Hematopoietic multipotent progenitor cell treated with erythropoietin and hydrocortisone succinate and interleukin-3 and kit ligand, for 4 days (in vitro differentiated cells): Measurements from ENCODE around the gene ARMH4.

Experiments used
- DNase-seq: peaks from one replicate; pipeline ENCODE4 v3.0.0-alpha.2; 2015

ARMH4 gene

GRCh38 chr14:58026967-58027366 is 125.0 kb downstream of the ARMH4 start:
- no peak for DNase-seq

GRCh38 chr14:58026219-58026618 is 125.8 kb downstream of the ARMH4 start:
- DNase-seq: no peak

GRCh38 chr14:58014778-58015177 is 137.2 kb downstream of the ARMH4 start:
- no peak for DNase-seq

- DNase-seq: no peak
Measured at GRCh38 chr14:58002618-58003017, 149.4 kb downstream of the ARMH4 start.

GRCh38 chr14:57999979-58000378 is 152.0 kb downstream of the ARMH4 start:
- no peak for DNase-seq

- no peak for DNase-seq
Measured at GRCh38 chr14:57999471-57999870, 152.5 kb downstream of the ARMH4 start.

GRCh38 chr14:57998766-57999165 is 153.2 kb downstream of the ARMH4 start:
- no peak for DNase-seq

GRCh38 chr14:57991353-57991752 is 160.7 kb downstream of the ARMH4 start:
- DNase-seq: no peak

GRCh38 chr14:57988445-57988844 is 163.6 kb downstream of the ARMH4 start:
- no peak for DNase-seq

GRCh38 chr14:57987596-57988300 is 164.3 kb downstream of the ARMH4 start:
- no peak for DNase-seq

- no peak for DNase-seq
Measured at GRCh38 chr14:57987051-57987450, 165.0 kb downstream of the ARMH4 start.

GRCh38 chr14:57982804-57983634 is 169.0 kb downstream of the ARMH4 start:
- DNase-seq: no peak

- DNase-seq: no peak
Measured at GRCh38 chr14:57981817-57982560, 170.0 kb downstream of the ARMH4 start.

GRCh38 chr14:57979376-57980048 is 172.5 kb downstream of the ARMH4 start:
- no peak for DNase-seq

GRCh38 chr14:57976701-57977100 is 175.3 kb downstream of the ARMH4 start:
- DNase-seq: no peak

- no peak for DNase-seq
Measured at GRCh38 chr14:57974896-57975295, 177.1 kb downstream of the ARMH4 start.

- DNase-seq: no peak
Measured at GRCh38 chr14:57970594-57970993, 181.4 kb downstream of the ARMH4 start.

- no peak for DNase-seq
Measured at GRCh38 chr14:57970175-57970574, 181.8 kb downstream of the ARMH4 start.

- DNase-seq: no peak
Measured at GRCh38 chr14:57963071-57963470, 188.9 kb downstream of the ARMH4 start.

GRCh38 chr14:57962325-57963035 is 189.5 kb downstream of the ARMH4 start:
- no peak for DNase-seq

GRCh38 chr14:57961786-57962060 is 190.3 kb downstream of the ARMH4 start:
- DNase-seq: no peak

GRCh38 chr14:57960946-57961785 is 190.8 kb downstream of the ARMH4 start:
- no peak for DNase-seq
